Type B pancreatic cell (in vitro differentiated cells): ENCODE measurements around the gene FN3K. TPM values are rescaled to one million over a fixed set of nuclear protein-coding genes. Genes with fewer than 3 reads are reported as not detected.
"Not testable (repeated sequence)": the region's sequence is repeated elsewhere in the genome, so short reads cannot be mapped to it uniquely, and the experiment has no call there.

Experiments
- DNase-seq: peaks from one replicate; pipeline ENCODE4 v3.0.0; 2021; ENCODE audit warnings: mixed read lengths; ENCODE audit not compliant: unreplicated experiment; ENCODE audit errors: extremely low spot score
- H3K27ac Mint-ChIP-seq: 2 replicates; pipeline ENCODE4 v1.8.0; 2021; ENCODE audit warnings: mild to moderate bottlenecking, mixed read lengths
- H3K27me3 Mint-ChIP-seq: 2 replicates; pipeline ENCODE4 v1.8.0; 2021; ENCODE audit warnings: mixed read lengths
- H3K36me3 Mint-ChIP-seq: 2 replicates; pipeline ENCODE4 v1.8.0; 2021; ENCODE audit warnings: mixed read lengths
- H3K4me1 Mint-ChIP-seq: one replicate; pipeline ENCODE4 v1.8.0; 2021; ENCODE audit warnings: mixed read lengths; ENCODE audit not compliant: unreplicated experiment
- H3K4me3 Mint-ChIP-seq: 2 replicates; pipeline ENCODE4 v1.8.0; 2021; ENCODE audit warnings: mild to moderate bottlenecking, mixed read lengths
- H3K9me3 Mint-ChIP-seq: 2 replicates; pipeline ENCODE4 v1.8.0; 2021; ENCODE audit warnings: mixed read lengths
- total RNA-seq: library from RNA; stranded (reverse); gene quantifications from 2 replicates; pipeline ENCODE4 v1.2.1, GENCODE V29; 2021; ENCODE audit warnings: low replicate concordance
- TF ChIP-seq, protein P1 (sequence below): fragments of 200-600 bp; sonication (generic); conservative IDR thresholded peaks from 2 replicates; pipeline ENCODE4 v1.5.0; 2021; ENCODE audit warnings: antibody characterized with exemption, mild to moderate bottlenecking

The FN3K gene
- total RNA-seq, 1 donor from 2014 or later, result 31.3 TPM

DNA sequence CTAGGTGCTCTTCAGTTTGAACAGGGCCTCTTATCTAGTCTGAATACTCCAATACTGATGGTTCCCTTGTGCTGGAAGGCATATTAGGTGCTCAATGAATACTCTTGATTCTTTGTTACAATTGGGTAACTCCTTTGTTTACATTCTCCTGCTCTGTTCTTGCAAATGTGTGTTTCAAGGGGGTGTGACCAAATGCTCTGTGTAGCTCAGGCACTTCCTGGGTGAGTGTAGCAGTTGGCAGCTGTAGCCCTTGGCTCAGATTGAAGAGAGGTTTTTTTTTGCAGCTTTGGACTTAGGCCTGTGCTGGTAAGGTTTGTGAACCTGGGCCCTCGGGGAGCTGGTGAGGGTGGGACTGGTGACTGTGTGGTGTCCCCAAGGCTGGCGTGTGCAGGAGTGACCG is 36.6 kb downstream of the FN3K start:
- TF ChIP-seq, protein P1, sequence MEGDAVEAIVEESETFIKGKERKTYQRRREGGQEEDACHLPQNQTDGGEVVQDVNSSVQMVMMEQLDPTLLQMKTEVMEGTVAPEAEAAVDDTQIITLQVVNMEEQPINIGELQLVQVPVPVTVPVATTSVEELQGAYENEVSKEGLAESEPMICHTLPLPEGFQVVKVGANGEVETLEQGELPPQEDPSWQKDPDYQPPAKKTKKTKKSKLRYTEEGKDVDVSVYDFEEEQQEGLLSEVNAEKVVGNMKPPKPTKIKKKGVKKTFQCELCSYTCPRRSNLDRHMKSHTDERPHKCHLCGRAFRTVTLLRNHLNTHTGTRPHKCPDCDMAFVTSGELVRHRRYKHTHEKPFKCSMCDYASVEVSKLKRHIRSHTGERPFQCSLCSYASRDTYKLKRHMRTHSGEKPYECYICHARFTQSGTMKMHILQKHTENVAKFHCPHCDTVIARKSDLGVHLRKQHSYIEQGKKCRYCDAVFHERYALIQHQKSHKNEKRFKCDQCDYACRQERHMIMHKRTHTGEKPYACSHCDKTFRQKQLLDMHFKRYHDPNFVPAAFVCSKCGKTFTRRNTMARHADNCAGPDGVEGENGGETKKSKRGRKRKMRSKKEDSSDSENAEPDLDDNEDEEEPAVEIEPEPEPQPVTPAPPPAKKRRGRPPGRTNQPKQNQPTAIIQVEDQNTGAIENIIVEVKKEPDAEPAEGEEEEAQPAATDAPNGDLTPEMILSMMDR, result no peak
- Mint-ChIP-seq H3K27me3 (no peaks in the 10 kb centered on the region), H3K27ac (no peak overlapping the region), H3K9me3 (no peaks in the 10 kb centered on the region), H3K4me1 (peaks cover 3% of the 10 kb centered on the region), H3K4me3 (no peak overlapping the region), H3K36me3 (peaks cover 34% of the 10 kb centered on the region)
- no peak for DNase-seq

DNA sequence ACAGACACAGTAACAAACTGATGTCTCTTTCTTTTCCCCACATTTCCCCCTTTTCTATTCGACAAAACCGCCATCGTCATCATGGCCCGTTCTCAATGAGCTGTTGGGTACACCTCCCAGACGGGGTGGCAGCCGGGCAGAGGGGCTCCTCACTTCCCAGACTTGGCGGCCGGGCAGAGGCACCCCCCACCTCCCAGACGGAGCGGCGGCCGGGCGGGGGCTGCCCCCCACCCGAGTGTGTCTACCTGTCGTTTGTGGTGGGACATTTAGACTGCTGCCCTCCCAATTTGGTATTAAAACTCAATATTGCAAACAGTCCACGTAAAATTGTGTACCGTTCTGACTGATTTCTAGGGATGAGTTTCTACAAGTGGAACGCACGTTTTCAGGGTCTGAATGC is 39.0 kb downstream of the FN3K start:
- not testable (repeated sequence) for H3K9me3 Mint-ChIP-seq, DNase-seq, H3K4me1 Mint-ChIP-seq, H3K27ac Mint-ChIP-seq, H3K27me3 Mint-ChIP-seq, H3K4me3 Mint-ChIP-seq
- peaks cover 23% of the 10 kb centered on the region for H3K36me3 Mint-ChIP-seq

DNA sequence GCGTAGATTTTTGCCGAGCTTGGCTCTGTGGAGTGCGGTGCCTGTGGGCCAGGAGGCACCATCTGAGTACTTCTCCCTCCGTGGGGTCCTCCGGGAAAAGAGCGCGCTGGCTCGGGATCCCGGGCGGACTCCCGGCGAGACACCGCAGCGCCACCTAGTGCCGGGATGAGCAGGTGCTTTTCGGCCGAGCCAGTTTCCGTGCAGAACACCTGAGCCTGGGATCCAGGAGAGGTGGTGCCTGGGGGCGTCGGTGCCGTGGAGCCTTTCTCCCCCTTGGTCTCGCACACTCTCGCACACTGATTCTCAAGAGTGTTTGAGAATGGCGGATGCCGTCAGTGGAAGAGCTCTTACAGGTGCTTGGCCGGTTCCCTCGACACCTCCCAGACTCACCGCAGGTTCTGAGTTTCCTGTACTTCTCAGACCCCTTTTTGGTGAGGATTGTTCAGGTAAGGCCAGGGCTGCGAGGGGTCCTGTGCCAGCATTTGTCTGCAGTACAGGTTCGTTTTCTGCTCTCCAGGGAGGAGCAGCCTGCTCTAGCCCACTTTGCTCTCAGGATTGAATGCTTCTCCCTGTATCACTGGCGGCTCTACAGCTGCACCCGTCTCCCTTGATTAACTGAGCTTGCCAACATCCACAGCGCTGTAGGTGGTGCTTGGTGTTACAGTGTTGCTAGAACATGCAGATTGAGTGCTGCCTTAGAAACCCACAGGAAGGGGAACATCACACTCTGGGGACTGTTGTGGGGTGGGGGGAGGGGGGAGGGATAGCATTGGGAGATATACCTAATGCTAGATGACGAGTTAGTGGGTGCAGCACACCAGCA is 39.8 kb downstream of the FN3K start:
- Mint-ChIP-seq H3K27ac (no peak overlapping the region), H3K27me3 (no peaks in the 10 kb centered on the region), H3K36me3 (peaks cover 20% of the 10 kb centered on the region), H3K4me3 (no peak overlapping the region), H3K4me1 (peaks cover 3% of the 10 kb centered on the region), H3K9me3 (no peaks in the 10 kb centered on the region)
- TF ChIP-seq, protein P1, result peak; percentile 88
- DNase-seq, result no peak

DNA sequence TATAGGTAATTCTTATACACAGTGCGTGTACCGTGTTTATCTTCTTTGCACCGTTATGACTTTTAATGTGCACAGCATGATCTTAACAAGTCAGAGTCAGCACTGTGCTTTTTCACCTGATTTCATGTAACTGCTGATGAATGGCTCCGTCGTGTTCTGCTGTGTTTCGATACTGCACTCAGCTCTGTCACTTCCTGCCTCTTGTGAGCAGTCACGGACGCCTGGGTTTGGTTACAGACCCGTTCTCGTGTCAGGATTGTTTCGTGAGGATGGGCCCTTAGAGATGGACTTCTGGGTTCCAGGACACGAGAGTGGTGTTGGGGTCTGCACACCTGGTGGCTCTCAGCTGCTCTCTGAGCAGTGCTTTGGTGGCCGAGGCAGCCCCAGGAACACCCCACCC is 41.0 kb downstream of the FN3K start:
- H3K36me3 Mint-ChIP-seq, result peaks cover 19% of the 10 kb centered on the region

DNA sequence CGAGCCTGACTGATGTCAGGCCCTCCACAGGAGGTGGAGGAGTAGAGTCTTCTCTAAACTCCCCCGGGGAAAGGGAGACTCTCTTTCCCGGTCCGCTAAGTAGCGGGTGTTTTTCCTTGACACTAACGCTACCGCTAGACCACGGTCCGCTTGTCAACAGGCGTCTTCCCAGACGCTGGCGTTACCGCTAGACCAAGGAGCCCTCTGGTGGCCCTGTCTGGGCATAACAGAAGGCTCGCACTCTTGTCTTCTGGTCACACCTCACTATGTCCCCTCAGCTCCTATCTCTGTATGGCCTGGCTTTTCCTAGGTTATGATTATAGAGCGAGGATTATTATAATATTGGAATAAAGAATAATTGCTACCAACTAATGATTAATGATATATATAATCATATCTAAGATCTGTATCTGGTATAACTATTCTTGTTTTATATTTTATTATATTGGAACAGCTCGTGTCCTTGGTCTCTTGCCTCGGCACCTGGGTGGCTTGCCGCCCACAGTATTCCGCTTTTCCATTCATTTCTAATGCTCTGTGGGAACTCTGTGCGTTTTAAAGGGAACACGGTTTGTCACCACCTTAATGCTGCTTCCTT is 42.5 kb downstream of the FN3K start:
- H3K9me3 Mint-ChIP-seq, H3K4me1 Mint-ChIP-seq, DNase-seq, H3K27ac Mint-ChIP-seq, H3K4me3 Mint-ChIP-seq, H3K27me3 Mint-ChIP-seq: not testable (repeated sequence)
- TF ChIP-seq, protein P1, result peak; percentile 63
- H3K36me3 Mint-ChIP-seq, result peaks cover 13% of the 10 kb centered on the region

More for the DNA sequence above, 41.0 kb downstream of the FN3K start:
- no peak for DNase-seq
- Mint-ChIP-seq H3K4me1 (peaks cover 3% of the 10 kb centered on the region), H3K9me3 (no peaks in the 10 kb centered on the region), H3K27ac (no peak overlapping the region), H3K4me3 (no peak overlapping the region), H3K27me3 (no peaks in the 10 kb centered on the region)
- TF ChIP-seq, protein P1, result no peak

DNA sequence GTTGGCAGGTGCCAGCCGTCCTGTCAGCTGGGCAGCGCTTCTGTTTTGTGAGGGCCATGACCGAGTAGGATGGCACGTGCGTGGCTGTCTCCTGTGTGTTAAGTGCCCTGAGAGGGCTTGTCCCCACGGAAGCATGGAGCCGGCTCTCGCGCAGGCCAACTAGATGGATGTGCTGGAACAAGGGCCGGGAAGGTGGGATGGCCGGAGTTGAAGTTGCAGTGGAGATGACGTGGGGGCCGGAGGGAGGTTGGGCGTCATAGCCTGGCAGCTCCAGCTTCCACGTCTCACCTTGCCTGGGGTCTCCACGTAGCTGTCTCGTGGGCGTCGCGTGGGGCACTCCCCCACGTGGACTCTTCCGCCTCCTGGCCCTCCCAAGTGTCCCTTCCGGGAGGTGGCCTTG is 44.1 kb downstream of the FN3K start:
- DNase-seq, result no peak
- H3K9me3 Mint-ChIP-seq, result no peaks in the 10 kb centered on the region
- H3K27me3 Mint-ChIP-seq, result no peaks in the 10 kb centered on the region
- peaks cover 7% of the 10 kb centered on the region for H3K4me1 Mint-ChIP-seq
- no peak overlapping the region for H3K27ac Mint-ChIP-seq
- TF ChIP-seq, protein P1, result no peak
- H3K4me3 Mint-ChIP-seq, result no peak overlapping the region
- peaks cover 7% of the 10 kb centered on the region for H3K36me3 Mint-ChIP-seq
